ENCODE data around the gene TIE1.

DNA sequence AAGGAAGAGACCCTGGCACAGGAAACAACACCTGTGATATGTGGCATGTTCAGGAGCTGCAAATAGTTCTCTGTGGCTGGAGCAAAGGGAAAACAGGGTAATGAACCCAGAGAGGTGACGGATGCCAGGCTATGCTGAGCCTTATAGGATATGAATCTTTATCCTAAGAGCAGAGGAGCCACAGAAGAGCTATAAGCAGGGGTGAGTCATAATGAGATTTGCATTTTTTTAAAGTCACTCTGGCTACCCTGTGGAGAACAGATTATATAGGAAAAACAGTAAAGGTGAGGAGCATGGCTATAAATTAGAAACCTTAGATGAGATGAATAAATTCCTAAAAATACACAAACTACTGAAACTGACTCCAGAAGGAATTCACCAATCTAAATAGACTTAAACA, 24.0 kb downstream of the TIE1 start:
- TF ChIP-seq, protein P1, sequence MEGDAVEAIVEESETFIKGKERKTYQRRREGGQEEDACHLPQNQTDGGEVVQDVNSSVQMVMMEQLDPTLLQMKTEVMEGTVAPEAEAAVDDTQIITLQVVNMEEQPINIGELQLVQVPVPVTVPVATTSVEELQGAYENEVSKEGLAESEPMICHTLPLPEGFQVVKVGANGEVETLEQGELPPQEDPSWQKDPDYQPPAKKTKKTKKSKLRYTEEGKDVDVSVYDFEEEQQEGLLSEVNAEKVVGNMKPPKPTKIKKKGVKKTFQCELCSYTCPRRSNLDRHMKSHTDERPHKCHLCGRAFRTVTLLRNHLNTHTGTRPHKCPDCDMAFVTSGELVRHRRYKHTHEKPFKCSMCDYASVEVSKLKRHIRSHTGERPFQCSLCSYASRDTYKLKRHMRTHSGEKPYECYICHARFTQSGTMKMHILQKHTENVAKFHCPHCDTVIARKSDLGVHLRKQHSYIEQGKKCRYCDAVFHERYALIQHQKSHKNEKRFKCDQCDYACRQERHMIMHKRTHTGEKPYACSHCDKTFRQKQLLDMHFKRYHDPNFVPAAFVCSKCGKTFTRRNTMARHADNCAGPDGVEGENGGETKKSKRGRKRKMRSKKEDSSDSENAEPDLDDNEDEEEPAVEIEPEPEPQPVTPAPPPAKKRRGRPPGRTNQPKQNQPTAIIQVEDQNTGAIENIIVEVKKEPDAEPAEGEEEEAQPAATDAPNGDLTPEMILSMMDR (IDR thresholded peaks at IDR 0.05; ENCODE audit: low read depth, low read length): no peak
- no peak for TF ChIP-seq EZH2phosphoT487 (IDR thresholded peaks at IDR 0.05; ENCODE audit: low read depth)

Data from OCI-LY3 (cell line).